Middle frontal gyrus (tissue), 1 donor: ENCODE measurements around the gene TTC24.
"Not testable (repeated sequence)": the region's sequence is repeated elsewhere in the genome, so short reads cannot be mapped to it uniquely, and the experiment has no call there.

Source experiments
- DNase-seq: peaks from one replicate; pipeline ENCODE4 v3.0.0-alpha.2; 2015; ENCODE audit warnings: low spot score; ENCODE audit errors: extremely low spot score

TTC24 gene

GRCh38 chr1:156586323-156586722 lies 6.8 kb downstream of the TTC24 start:
- DNase-seq, result no peak

- DNase-seq, result no peak
These were observed 7.5 kb downstream of the TTC24 start for GRCh38 chr1:156586892-156587477.

GRCh38 chr1:156587927-156588326 lies 8.4 kb downstream of the TTC24 start:
- DNase-seq, result not testable (repeated sequence)

GRCh38 chr1:156589546-156589945 lies 10.0 kb downstream of the TTC24 start:
- no peak for DNase-seq

GRCh38 chr1:156590326-156591180 lies 11.0 kb downstream of the TTC24 start:
- no peak for DNase-seq

GRCh38 chr1:156591181-156591431 lies 11.6 kb downstream of the TTC24 start:
- no peak for DNase-seq

GRCh38 chr1:156591432-156592157 lies 12.1 kb downstream of the TTC24 start, which contains the start of gene NAXE:
Gene NAXE, plus strand, starts transcription at chr1:156591776. Its CDS starts 29 bp downstream, at chr1:156591805.
- DNase-seq, result peak; percentile 84

GRCh38 chr1:156592158-156592909 lies 12.8 kb downstream of the TTC24 start:
- DNase-seq, result no peak

GRCh38 chr1:156592910-156593660 lies 13.6 kb downstream of the TTC24 start:
- DNase-seq, result no peak

- no peak for DNase-seq
These were observed 14.1 kb downstream of the TTC24 start for GRCh38 chr1:156593661-156593989.

GRCh38 chr1:156594190-156594589 lies 14.7 kb downstream of the TTC24 start:
- no peak for DNase-seq

- no peak for DNase-seq
These were observed 15.5 kb downstream of the TTC24 start for GRCh38 chr1:156595016-156595415.

- no peak for DNase-seq
These were observed 16.9 kb downstream of the TTC24 start for GRCh38 chr1:156596426-156596825.

GRCh38 chr1:156598125-156598524 lies 18.6 kb downstream of the TTC24 start:
- DNase-seq, result no peak

GRCh38 chr1:156598731-156599432 lies 19.4 kb downstream of the TTC24 start:
- no peak for DNase-seq

GRCh38 chr1:156599811-156600210 lies 20.3 kb downstream of the TTC24 start:
- no peak for DNase-seq

GRCh38 chr1:156600733-156601121 lies 21.2 kb downstream of the TTC24 start:
- no peak for DNase-seq

GRCh38 chr1:156601122-156601830 lies 21.8 kb downstream of the TTC24 start, which contains the start of gene GPATCH4:
Gene GPATCH4, minus strand, starts transcription at chr1:156601479.
- DNase-seq, result peak; percentile 88

- DNase-seq, result no peak
These were observed 22.4 kb downstream of the TTC24 start for GRCh38 chr1:156601892-156602291.

- no peak for DNase-seq
These were observed 23.1 kb downstream of the TTC24 start for GRCh38 chr1:156602557-156602993.
